Hepatic stellate cell (primary cell): ENCODE results near the gene CYP46A1.
"Not testable (repeated sequence)": the region's sequence is repeated elsewhere in the genome, so short reads cannot be mapped to it uniquely, and the experiment has no call there.

ENCODE experiments used
- DNase-seq: peaks from one replicate; pipeline ENCODE4 v3.0.0; 2011; ENCODE audit warnings: low spot score

Gene CYP46A1

DNA sequence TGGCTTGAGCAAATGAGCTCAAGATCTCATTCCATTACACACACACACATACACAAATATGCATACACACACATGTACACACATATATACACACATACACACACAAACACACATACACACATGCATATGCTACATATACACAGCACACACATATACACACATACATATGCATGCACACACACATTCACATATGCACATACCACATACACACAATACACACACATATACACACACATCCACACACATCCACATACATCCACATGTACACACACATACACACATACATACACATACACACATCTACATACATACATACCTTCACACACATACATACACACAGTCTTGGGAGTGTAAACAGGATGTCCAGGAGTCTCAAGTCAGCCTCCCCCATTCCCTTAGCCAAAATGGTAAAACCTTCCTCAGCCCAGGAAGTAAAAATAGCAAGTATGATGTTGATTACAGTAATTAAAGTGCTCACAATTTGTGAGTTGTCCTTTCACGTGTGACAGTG lies 26.4 kb upstream of the CYP46A1 start:
- no peak for DNase-seq

- no peak for DNase-seq
Observed at GRCh38 chr14:99658218-99658845, 25.8 kb upstream of the CYP46A1 start.

DNA sequence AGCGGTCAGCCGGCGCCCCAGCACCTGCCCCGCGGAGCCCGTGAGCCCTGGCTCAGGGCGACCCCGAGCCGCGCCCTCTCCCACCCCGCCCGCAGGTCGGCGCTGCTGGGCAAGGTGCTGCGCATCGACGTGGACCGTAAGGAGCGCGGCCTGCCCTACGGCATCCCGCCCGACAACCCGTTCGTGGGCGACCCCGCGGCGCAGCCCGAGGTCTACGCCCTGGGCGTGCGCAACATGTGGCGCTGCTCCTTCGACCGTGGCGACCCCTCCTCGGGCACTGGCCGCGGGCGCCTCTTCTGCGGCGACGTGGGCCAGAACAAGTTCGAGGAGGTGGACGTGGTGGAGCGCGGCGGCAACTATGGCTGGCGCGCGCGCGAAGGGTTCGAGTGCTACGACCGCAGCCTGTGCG lies 24.8 kb upstream of the CYP46A1 start:
- DNase-seq, result no peak

DNA sequence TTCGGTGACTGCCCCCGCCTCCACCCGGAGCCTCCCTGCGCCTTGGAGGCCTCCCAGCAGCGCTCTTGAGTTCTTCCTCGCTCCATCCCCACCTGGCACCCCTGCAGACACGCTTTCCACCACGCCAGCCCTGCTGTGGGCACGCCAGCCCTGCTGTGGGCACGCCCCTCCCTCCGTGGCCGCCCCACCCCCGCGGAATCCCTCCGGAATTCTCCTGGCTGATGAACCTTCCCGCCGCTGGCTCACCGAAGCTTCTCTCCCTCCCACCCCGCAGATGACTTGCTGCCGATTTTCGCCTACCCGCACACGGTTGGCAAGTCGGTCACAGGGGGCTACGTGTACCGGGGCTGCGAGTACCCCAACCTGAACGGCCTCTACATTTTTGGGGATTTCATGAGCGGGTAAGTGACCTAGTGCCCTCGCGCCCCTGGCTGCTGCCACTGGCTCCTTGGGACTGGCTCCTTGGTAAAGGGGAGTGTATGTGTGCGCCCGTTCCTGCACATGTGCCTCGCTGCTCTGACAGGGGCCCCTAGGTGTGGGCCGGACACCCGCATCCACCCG lies 24.0 kb upstream of the CYP46A1 start:
- no peak for DNase-seq

DNA sequence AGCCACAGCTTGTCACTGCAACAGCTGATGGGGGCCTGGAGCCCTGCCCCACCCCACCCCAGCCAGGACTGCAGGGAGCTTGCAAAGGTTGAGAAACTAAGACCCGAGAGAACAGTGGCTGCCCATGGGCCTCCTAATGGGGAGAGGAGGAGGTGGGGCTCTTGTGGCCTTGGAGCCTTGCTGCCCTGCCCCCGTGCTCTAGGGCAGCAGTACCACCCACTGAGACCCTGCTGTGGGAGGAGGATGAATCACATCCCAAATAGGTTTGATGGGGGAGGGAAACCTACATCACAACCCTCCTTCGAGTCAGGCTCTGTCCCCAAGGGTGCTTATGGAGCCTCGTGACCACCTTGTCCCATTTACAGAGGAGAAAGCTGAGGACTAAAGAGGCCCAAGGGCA lies 23.3 kb upstream of the CYP46A1 start:
- no peak for DNase-seq

DNA sequence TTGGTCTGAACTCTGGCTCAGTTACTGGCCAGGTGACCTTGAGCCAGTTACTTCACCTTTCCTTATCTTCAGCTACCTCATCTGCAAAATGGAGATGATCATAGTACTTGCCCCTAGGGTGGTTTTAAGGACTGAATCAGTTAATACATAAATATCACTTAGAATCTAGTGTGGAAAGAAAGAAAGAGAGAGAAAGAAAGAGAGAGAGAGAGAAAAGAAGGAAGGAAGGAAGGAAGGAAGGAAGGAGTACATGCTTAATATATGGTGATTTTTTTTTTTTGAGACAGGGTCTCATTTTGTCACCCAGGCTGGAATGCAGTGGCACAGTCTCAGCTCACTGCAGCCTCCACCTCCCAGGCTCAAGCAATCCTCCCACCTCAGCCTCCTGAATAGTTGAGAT lies 22.9 kb upstream of the CYP46A1 start:
- not testable (repeated sequence) for DNase-seq

GRCh38 chr14:99662846-99663245 lies 21.3 kb upstream of the CYP46A1 start:
- DNase-seq, result no peak

GRCh38 chr14:99663386-99664057 lies 20.6 kb upstream of the CYP46A1 start:
- DNase-seq, result no peak

DNA sequence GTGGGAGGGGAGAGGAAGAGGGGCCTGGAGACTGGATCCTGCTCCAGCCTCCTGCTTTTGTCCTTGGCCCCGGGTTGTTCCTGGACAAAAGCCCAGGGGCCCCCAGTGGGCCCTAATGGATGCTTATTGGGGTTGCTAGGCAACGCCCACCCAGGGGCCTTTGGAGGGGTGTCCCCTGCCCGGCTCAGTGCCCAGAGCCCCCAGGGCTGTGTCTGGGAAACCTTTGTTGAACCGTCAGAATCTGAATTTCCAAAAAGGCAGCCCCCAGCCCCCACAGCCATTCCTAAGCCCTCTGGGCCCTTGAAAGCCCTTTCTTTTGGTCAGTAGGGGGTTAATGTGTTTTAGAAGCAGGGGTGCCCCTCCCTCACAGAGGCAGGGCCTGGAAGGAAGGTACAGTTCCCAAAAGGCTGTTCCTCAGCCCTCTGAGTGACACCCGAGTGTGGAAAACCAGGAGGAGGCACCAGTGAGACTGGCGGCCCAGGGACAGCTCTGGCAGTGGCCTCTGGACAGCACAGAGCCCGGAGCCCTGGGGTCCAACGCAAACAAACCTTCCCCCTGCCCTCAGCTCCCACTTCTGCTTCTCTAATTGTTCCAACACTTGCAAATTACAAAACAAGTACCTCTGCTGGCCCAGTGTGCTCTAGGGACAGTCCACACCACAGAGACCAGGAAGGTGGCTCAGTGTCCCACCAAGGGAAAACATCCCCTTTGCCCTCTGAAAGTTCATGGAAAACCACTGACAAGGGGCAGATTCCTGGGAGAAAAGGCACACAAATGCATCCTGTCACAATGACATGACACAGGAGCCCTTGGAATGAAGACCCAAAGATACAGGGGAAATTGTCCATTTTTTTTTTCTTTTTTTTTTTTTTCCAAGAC lies 19.8 kb upstream of the CYP46A1 start:
- DNase-seq, result peak; percentile 54

GRCh38 chr14:99664937-99665273 lies 19.2 kb upstream of the CYP46A1 start:
- no peak for DNase-seq

GRCh38 chr14:99666533-99666932 lies 17.6 kb upstream of the CYP46A1 start:
- no peak for DNase-seq

DNA sequence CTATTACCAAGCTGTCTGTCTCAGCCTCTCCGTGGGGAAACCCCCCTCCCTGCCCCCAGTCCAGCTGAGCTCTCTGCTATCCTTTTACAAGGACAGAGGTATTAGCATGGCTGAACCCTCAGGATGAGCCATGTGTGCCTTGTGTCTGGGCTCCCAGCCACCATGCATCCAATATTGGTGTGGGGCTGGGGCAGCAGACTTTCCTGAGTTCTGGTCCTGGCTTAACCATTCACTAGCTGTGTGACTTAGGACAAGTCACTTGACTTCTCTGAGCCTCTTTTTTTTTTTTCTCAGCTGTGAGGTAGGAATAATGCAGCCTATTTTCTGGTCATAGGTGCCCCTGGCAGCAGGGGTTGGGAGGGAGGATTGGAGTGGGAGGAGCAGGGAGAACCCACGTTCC lies 17.1 kb upstream of the CYP46A1 start:
- no peak for DNase-seq

DNA sequence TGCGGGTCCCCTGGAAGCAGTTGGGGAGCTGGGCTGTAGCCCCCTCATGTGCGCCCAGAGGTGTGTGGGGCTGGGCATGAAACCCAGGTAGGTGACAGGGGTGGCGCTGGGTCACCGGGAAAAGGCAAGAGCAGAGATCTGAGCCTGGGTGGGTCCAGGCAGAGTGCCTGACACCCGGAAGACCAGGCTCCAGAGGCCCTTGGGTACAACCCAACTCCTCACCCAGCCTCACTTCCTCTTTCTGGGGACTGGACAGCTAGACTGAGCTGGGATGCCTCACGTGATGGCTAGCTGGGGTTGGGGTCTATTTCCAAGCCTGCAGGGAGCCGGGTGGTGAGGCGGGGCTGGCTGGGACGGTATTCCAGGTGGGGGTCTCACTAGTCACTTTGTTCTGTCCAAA lies 16.3 kb upstream of the CYP46A1 start:
- no peak for DNase-seq

DNA sequence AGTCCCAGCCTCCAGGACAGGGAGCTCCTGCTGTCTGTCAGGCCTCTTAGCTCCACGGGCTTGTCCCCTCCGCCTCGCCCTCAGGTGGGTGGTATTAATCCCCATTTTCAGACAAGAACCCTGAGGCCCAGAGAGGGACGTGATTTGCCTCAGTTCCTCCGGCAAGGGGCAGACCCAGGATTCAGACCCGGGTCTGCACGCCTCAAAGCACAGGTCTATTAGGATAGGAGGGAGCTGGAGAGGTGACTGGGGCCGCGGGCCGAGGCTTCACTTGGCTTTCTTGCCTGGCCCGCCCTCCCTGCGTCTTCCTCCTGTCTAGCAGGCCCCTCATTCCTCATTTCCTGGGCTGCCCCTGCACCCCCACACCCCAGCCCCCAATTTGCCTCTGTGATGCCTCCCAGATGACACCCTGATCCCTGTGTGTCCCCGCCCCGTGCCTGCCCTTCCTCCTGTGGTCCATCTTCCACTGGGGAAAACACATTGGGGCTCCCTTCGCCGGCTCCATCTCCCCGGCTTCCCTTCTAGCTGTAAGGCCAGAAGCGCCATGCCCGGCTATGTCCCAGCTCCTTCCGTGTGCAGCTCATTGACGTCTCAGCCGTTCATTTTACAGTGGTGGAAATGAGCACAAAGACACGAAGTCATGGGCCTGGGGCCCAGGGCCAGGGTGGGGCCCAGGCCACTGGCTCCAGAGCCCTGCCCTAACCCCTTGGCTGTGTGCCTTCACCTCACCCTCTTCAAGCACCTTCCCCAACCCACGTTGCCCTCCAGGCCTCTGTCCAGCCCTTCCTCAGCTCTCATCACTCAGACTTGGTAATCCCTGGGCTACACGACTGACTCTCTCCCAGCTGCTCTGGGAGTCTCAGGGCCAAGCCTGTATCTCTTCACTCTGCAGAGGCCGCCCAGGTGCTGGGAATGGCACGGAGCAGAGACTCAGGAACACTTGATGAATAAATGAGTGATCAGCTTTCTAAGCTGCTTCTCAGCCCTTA lies 15.5 kb upstream of the CYP46A1 start:
- DNase-seq, result no peak

DNA sequence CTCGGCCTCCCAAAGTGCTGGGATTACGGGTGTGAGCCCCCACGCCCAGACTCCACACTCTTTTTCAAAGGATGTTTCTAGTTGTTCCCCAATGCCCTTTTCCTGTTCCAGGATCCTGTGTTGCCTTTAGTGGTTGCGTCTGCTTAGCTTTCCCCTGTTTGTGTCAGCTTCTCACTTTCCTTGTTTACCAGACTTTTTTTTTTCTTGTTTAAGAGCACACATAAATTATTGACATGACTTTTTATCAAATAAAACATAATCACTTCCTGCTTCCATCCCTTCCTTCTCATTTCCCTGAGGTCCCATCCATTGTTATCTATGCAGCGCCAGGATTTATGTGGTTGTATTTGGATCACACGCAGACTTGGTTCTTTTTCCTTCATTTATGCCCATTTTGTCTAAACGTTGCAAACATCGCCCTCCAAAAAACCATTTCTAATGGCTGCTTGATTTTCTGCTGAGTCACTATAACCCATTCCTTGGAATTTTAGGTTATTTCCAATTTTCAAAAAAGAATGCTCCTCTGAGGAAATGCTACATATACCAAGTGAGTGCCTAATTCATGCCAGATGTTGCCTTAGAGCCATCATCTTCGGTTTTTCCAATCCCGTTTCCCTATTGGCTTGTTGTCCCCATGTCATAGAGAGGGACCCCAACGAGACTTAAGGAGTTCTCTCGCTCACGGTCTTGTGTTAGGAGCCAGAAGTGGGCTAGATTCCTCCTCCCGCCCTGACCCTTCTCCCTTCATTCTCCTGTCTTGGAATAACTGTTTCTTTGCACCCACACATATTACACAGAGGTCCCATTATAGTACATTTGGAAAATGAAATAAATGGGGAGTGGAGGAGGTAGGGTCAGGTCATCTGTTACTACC lies 13.5 kb upstream of the CYP46A1 start:
- no peak for DNase-seq

DNA sequence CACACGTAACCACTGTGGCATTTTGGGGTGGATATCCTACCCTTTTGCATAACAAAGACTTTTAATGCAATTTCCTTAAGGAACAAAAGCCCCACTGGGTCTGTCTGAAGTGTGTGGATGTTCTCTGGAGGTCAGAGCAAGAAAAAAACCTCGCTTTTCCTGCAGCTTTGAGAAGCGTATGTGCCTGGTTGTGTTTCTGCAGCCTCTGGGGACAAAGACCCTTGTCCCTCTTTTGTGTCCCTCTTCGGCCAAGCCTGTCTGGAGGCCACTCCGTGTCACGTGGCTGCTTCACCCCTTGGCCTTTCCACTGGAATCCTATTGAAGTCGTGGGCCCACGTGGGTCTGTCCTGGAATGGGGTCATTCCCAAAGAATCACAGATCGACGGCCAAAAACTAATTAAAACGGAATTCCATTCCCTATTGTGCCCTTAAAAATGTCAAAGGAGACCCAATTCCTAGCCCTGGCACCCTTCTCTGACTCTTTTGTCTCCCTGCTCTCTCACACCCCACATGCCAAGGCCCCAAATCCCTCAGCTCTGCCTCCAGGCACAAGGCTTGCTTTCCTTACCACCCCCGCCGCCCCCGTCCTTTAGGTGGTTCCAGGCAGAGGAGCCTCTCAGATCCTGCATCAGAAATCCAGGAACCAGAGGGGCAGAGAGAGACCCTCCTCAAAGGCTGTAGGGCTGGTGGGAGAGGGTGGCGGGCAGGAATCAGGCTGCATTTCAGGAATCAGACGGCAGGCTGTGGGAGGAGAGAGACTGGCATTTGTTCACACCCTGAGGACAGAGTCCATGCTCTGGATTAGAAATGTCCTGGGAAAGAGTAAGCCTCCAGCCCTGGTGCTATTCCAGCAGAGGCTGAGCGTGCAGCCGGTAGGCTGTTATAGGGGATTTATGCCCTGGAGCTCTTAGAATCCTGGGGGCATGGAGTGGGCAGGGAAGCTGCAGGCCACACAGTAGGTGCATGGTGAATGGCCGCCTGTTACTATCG lies 12.6 kb upstream of the CYP46A1 start:
- DNase-seq, result no peak

DNA sequence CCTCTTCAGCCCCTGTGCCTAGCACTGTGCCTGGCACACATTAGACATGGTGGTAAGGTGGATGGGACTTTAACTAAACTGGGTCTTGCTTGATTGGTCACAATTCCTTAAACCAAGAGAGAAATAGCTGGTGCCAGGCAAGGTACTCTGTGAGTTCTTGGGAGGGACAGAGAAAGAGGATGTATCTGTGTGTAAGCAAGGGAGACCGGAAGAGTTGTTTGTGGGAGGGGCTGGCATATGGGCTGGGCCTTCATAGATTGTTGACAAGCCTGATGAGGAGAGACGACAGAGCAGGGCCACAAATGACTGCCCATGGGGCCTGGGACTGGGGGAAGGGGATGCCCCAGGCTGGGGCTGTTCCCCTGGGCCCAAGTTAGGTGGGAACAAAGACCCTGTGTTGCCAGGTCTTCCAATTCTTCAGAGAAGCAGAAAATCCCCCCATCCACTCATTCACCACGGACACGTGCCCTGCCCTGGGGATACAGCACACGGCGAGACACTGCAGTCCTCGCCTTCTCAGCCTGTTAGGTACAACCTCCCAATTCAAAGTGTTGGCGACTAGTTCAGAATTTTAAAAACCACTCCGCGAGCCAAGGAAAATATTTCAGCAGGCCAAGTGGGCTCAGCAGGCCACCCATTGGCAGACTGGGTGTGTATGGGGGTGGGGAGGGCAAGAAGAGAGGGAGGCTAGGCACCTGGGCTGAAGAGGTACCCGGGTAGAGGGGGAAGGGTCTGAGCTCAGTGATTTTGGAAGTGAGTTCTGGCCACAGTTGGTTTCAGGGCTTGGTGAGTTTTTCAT lies 11.4 kb upstream of the CYP46A1 start:
- no peak for DNase-seq

DNA sequence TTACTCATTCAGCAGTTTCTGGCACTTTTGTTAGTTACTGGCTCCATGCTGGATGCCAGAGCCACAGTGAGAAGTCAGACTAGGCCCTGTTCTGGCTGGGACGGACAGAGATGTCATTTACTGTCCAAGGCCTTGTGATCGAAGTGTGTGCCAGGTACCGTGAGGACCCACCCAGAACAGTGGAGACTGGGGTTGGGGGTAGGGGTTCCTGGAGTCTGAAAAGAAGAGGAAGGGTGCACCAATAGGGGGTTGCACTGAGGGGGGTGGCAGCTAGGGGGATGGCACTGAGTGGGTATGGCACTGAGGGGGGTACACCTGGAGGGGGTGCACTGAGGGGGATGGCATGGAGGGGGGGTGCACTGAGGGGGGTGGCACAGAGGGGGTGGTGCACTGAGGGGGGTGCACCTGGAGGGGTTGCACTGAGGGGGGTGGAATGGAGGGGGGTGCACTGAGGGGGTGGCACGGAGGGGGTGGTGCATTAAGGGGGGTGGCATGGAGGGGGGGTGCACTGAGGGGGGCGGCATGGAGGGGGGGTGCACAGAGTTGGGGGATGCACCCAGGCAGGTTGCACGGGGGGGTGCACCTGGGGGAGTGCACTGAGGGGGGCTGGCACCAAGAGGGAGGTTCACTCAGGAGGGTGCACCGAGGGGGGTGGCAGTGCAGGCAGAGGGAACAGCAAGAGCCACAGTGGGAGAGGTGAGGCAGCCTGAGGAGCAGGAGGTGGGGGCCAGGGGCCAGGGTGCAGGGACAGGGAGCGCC lies 10.6 kb upstream of the CYP46A1 start:
- no peak for DNase-seq
